Measurements from ENCODE around the gene BSN.
A peak's percentile ranks its signal among the peaks of the same experiment; 100 is the strongest.

The BSN gene

GRCh38 chr3:49709852-49710251, 155.6 kb downstream of the BSN start:
- H3K27ac ChIP-seq (replicated peaks; ENCODE audit: low read length) = no peak overlapping the region
- no peak overlapping the region for H3K4me3 ChIP-seq (ENCODE audit: low read length in 2 of 2)
- no peak for DNase-seq (ENCODE audit: low spot score)
- no peak overlapping the region for H3K4me2 ChIP-seq (ENCODE audit: insufficient read depth, low read length, poor library complexity, severe bottlenecking)
- no peak overlapping the region for H3K14ac ChIP-seq (ENCODE audit: low read length)
- H2BK120ac ChIP-seq (ENCODE audit: low read depth, low read length) = no peak overlapping the region
- no peak overlapping the region for H2BK5ac ChIP-seq (ENCODE audit: low read length)
- H2AK5ac ChIP-seq (ENCODE audit: low read depth, low read length) = no peak overlapping the region
- H3K27me3 ChIP-seq (ENCODE audit: control insufficient read depth in 3 of 3, insufficient read depth in 3 of 3, low read depth in 1 of 3, low read length in 3 of 3) = no peaks in the 10 kb centered on the region
- 100% methylated on average over 1 of the region's 8 CpGs; no CpG with 5 or more reads in 1 of the 2 donors for WGBS, 2 donors (ENCODE audit: extremely low coverage in 2 of 2, insufficient read length in 2 of 2, insufficient replicate concordance in 1 of 2)
- no peak overlapping the region for H2AFZ ChIP-seq (ENCODE audit: low read length)
- no peak overlapping the region for H3K18ac ChIP-seq (ENCODE audit: low read length)
- H3K23ac ChIP-seq (ENCODE audit: low read depth, low read length, poor library complexity) = no peak overlapping the region
- no peaks in the 10 kb centered on the region for H3K4me1 ChIP-seq (ENCODE audit: control insufficient read depth in 2 of 2, insufficient read depth in 1 of 2, low read depth in 1 of 2, low read length in 2 of 2)
- peaks cover 5 to 16% of the 10 kb centered on the region in 2 donors for H3K36me3 ChIP-seq (replicated peaks in 1 of 2; ENCODE audit: control insufficient read depth in 2 of 2, insufficient read depth in 2 of 2, low read length in 2 of 2)
- peaks cover 2% of the 10 kb centered on the region for H3K79me1 ChIP-seq (ENCODE audit: low read depth, low read length)
- no peak overlapping the region for H2BK15ac ChIP-seq (ENCODE audit: low read length)
- no peak overlapping the region for H3K4ac ChIP-seq (ENCODE audit: low read length)
- H3K9ac ChIP-seq (ENCODE audit: low read depth, low read length, poor library complexity) = no peak overlapping the region
- H2BK12ac ChIP-seq (ENCODE audit: low read length) = no peak overlapping the region
- peaks cover 0 to 2% of the 10 kb centered on the region in 2 donors for H3K9me3 ChIP-seq (replicated peaks in 1 of 2; ENCODE audit: control insufficient read depth in 2 of 2, insufficient read depth in 1 of 2, low read depth in 1 of 2, low read length in 2 of 2)
- H4K91ac ChIP-seq (ENCODE audit: low read depth, low read length, poor library complexity) = no peak overlapping the region
- H4K8ac ChIP-seq (ENCODE audit: low read depth, low read length) = no peak overlapping the region

GRCh38 chr3:49711489-49711888, 157.2 kb downstream of the BSN start:
- Histone ChIP-seq H3K4me1 (ENCODE audit: control insufficient read depth in 2 of 2, insufficient read depth in 1 of 2, low read depth in 1 of 2, low read length in 2 of 2) (no peaks in the 10 kb centered on the region), H3K27ac (replicated peaks; ENCODE audit: low read length) (no peak overlapping the region), H3K9me3 (replicated peaks in 1 of 2; ENCODE audit: control insufficient read depth in 2 of 2, insufficient read depth in 1 of 2, low read depth in 1 of 2, low read length in 2 of 2) (no peaks in the 10 kb centered on the region), H2BK120ac (ENCODE audit: low read depth, low read length) (no peak overlapping the region), H3K4ac (ENCODE audit: low read length) (no peak overlapping the region), H3K4me3 (ENCODE audit: low read length in 2 of 2) (no peak overlapping the region), H3K79me1 (ENCODE audit: low read depth, low read length) (peaks cover 2% of the 10 kb centered on the region), H2BK15ac (ENCODE audit: low read length) (no peak overlapping the region), H3K27me3 (ENCODE audit: control insufficient read depth in 3 of 3, insufficient read depth in 3 of 3, low read depth in 1 of 3, low read length in 3 of 3) (no peaks in the 10 kb centered on the region), H3K23ac (ENCODE audit: low read depth, low read length, poor library complexity) (peak overlapping the region; percentile 73), H2AFZ (ENCODE audit: low read length) (no peak overlapping the region), H3K4me2 (ENCODE audit: insufficient read depth, low read length, poor library complexity, severe bottlenecking) (no peak overlapping the region), H3K14ac (ENCODE audit: low read length) (no peak overlapping the region), H3K18ac (ENCODE audit: low read length) (no peak overlapping the region), H3K36me3 (replicated peaks in 1 of 2; ENCODE audit: control insufficient read depth in 2 of 2, insufficient read depth in 2 of 2, low read length in 2 of 2) (peaks cover 12 to 15% of the 10 kb centered on the region in 2 donors), H4K91ac (ENCODE audit: low read depth, low read length, poor library complexity) (no peak overlapping the region), H2BK5ac (ENCODE audit: low read length) (no peak overlapping the region), H4K8ac (ENCODE audit: low read depth, low read length) (no peak overlapping the region), H3K9ac (ENCODE audit: low read depth, low read length, poor library complexity) (no peak overlapping the region), H2AK5ac (ENCODE audit: low read depth, low read length) (peak overlapping the region; percentile 28), H2BK12ac (ENCODE audit: low read length) (no peak overlapping the region)
- DNase-seq (ENCODE audit: low spot score) = no peak
- no CpG with 5 or more reads among the region's 5 CpGs for WGBS, 2 donors (ENCODE audit: extremely low coverage in 2 of 2, insufficient read length in 2 of 2, insufficient replicate concordance in 1 of 2)

DNA sequence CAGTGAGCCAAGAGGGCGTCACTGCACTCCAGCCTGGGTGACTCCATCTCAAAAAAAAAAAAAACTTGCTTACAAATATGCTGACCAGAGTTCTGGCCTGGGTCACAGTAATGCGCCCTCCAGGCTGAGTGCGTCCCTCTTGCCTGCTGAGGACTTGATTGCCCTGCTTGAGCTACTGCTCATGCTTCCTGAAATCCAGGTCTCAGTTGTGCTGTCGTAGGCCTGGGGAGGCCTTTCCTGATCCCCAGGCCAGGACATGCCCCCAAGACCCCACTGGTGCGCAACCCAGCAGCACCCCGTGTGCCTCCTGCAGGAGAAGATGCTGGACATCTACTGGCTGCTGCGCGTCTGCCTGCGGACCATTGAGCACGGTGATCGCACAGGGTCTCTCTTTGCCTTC, 157.9 kb downstream of the BSN start:
- H2BK12ac ChIP-seq (ENCODE audit: low read length) = no peak overlapping the region
- no peak overlapping the region for H3K18ac ChIP-seq (ENCODE audit: low read length)
- H2BK120ac ChIP-seq (ENCODE audit: low read depth, low read length) = no peak overlapping the region
- H3K36me3 ChIP-seq (replicated peaks in 1 of 2; ENCODE audit: control insufficient read depth in 2 of 2, insufficient read depth in 2 of 2, low read length in 2 of 2) = peaks cover 12 to 17% of the 10 kb centered on the region in 2 donors
- H4K8ac ChIP-seq (ENCODE audit: low read depth, low read length) = no peak overlapping the region
- peaks cover 2% of the 10 kb centered on the region for H3K79me1 ChIP-seq (ENCODE audit: low read depth, low read length)
- no peak overlapping the region for H2AFZ ChIP-seq (ENCODE audit: low read length)
- peak overlapping the region in 1 of 2 donors; percentile 47 for H3K4me3 ChIP-seq (ENCODE audit: low read length in 2 of 2)
- WGBS, 2 donors (ENCODE audit: extremely low coverage in 2 of 2, insufficient read length in 2 of 2, insufficient replicate concordance in 1 of 2) = no CpG with 5 or more reads among the region's 11 CpGs
- peak overlapping the region; percentile 71 for H3K14ac ChIP-seq (ENCODE audit: low read length)
- H4K91ac ChIP-seq (ENCODE audit: low read depth, low read length, poor library complexity) = no peak overlapping the region
- H3K27me3 ChIP-seq (ENCODE audit: control insufficient read depth in 3 of 3, insufficient read depth in 3 of 3, low read depth in 1 of 3, low read length in 3 of 3) = no peaks in the 10 kb centered on the region
- H3K4me1 ChIP-seq (ENCODE audit: control insufficient read depth in 2 of 2, insufficient read depth in 1 of 2, low read depth in 1 of 2, low read length in 2 of 2) = no peaks in the 10 kb centered on the region
- no peak overlapping the region for H3K4ac ChIP-seq (ENCODE audit: low read length)
- H3K4me2 ChIP-seq (ENCODE audit: insufficient read depth, low read length, poor library complexity, severe bottlenecking) = no peak overlapping the region
- H2BK5ac ChIP-seq (ENCODE audit: low read length) = peak overlapping the region; percentile 39
- no peak for DNase-seq (ENCODE audit: low spot score)
- no peak overlapping the region for H3K23ac ChIP-seq (ENCODE audit: low read depth, low read length, poor library complexity)
- no peak overlapping the region for H3K27ac ChIP-seq (replicated peaks; ENCODE audit: low read length)
- H2BK15ac ChIP-seq (ENCODE audit: low read length) = no peak overlapping the region
- H2AK5ac ChIP-seq (ENCODE audit: low read depth, low read length) = peak overlapping the region; percentile 56
- H3K9ac ChIP-seq (ENCODE audit: low read depth, low read length, poor library complexity) = no peak overlapping the region
- no peaks in the 10 kb centered on the region for H3K9me3 ChIP-seq (replicated peaks in 1 of 2; ENCODE audit: control insufficient read depth in 2 of 2, insufficient read depth in 1 of 2, low read depth in 1 of 2, low read length in 2 of 2)

DNA sequence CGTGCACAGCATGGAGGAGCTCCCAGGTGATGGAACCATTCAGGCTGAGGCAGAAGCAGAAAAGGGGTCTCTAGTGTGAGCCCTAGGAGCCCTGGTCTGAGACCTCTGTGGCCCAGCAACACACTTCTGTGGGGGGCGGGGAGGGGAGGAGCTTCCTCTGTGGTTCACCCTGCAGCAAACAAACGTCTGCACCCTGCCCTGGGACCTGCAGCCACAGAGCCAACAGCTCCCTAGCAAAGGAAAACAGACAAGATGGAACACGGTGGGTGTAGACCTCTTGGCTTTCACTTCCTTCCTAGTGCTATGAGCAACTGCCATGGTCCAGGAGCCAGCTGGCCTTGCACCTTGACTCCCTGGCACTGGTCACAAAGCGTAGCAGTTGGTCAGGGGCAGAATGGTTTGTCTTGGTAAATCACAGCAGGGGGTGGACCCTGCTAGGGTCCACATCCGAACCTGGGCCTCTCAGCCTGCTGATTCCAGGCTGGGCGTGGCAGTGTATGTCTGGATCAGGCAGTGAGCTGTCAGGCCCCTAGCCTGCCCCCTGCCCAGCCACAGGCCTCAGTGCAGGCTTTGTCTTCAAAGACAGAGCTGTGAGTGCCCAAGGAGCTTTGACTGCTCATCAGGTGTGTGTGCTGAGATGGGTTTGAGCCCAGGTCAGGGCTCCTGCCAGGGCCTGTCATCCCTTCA, 158.5 kb downstream of the BSN start:
- peaks cover 2% of the 10 kb centered on the region for H3K79me1 ChIP-seq (ENCODE audit: low read depth, low read length)

More for the DNA sequence above, 158.5 kb downstream of the BSN start:
- Histone ChIP-seq H2BK12ac (ENCODE audit: low read length) (no peak overlapping the region), H3K27me3 (ENCODE audit: control insufficient read depth in 3 of 3, insufficient read depth in 3 of 3, low read depth in 1 of 3, low read length in 3 of 3) (no peaks in the 10 kb centered on the region), H3K36me3 (replicated peaks in 1 of 2; ENCODE audit: control insufficient read depth in 2 of 2, insufficient read depth in 2 of 2, low read length in 2 of 2) (peaks cover 12 to 23% of the 10 kb centered on the region in 2 donors), H2BK120ac (ENCODE audit: low read depth, low read length) (no peak overlapping the region), H3K9me3 (replicated peaks in 1 of 2; ENCODE audit: control insufficient read depth in 2 of 2, insufficient read depth in 1 of 2, low read depth in 1 of 2, low read length in 2 of 2) (no peaks in the 10 kb centered on the region), H3K23ac (ENCODE audit: low read depth, low read length, poor library complexity) (no peak overlapping the region), H3K18ac (ENCODE audit: low read length) (no peak overlapping the region), H3K27ac (replicated peaks; ENCODE audit: low read length) (no peak overlapping the region), H3K9ac (ENCODE audit: low read depth, low read length, poor library complexity) (no peak overlapping the region), H3K4me2 (ENCODE audit: insufficient read depth, low read length, poor library complexity, severe bottlenecking) (no peak overlapping the region), H4K91ac (ENCODE audit: low read depth, low read length, poor library complexity) (no peak overlapping the region), H2AFZ (ENCODE audit: low read length) (no peak overlapping the region), H3K14ac (ENCODE audit: low read length) (no peak overlapping the region), H3K4me1 (ENCODE audit: control insufficient read depth in 2 of 2, insufficient read depth in 1 of 2, low read depth in 1 of 2, low read length in 2 of 2) (no peaks in the 10 kb centered on the region), H3K4ac (ENCODE audit: low read length) (no peak overlapping the region), H2AK5ac (ENCODE audit: low read depth, low read length) (no peak overlapping the region), H2BK5ac (ENCODE audit: low read length) (peak overlapping the region; percentile 53), H4K8ac (ENCODE audit: low read depth, low read length) (peak overlapping the region; percentile 43), H3K4me3 (ENCODE audit: low read length in 2 of 2) (no peak overlapping the region), H2BK15ac (ENCODE audit: low read length) (no peak overlapping the region)
- DNase-seq (ENCODE audit: low spot score) = no peak
- WGBS, 2 donors (ENCODE audit: extremely low coverage in 2 of 2, insufficient read length in 2 of 2, insufficient replicate concordance in 1 of 2) = no CpG with 5 or more reads among the region's 7 CpGs

Data from neuronal stem cell (in vitro differentiated cells).